Fibroblast of skin of left biceps (primary cell): ENCODE results near the gene MPDZ.
"Not testable (repeated sequence)": the region's sequence is repeated elsewhere in the genome, so short reads cannot be mapped to it uniquely, and the experiment has no call there.

Experiments used
- DNase-seq, 2 experiments: peaks; one replicate each; pipeline ENCODE4 v3.0.0-alpha.2; 2013; ENCODE audit warnings: low read depth in 2 of 2

The MPDZ gene

GRCh38 chr9:13268469-13268868, 11.0 kb downstream of the MPDZ start:
- DNase-seq: no peak

GRCh38 chr9:13267743-13268142, 11.7 kb downstream of the MPDZ start:
- DNase-seq: peak; percentile 55 to 60

- peak in 1 of 2 experiments; percentile 39 for DNase-seq
These were observed 13.3 kb downstream of the MPDZ start for GRCh38 chr9:13266167-13266566.

- no peak for DNase-seq
These were observed 14.7 kb downstream of the MPDZ start for GRCh38 chr9:13264788-13265187.

GRCh38 chr9:13263511-13263910, 16.0 kb downstream of the MPDZ start:
- no peak for DNase-seq

- DNase-seq: no peak
These were observed 26.6 kb downstream of the MPDZ start for GRCh38 chr9:13252852-13253251.

GRCh38 chr9:13244181-13244580, 35.3 kb downstream of the MPDZ start:
- no peak for DNase-seq

- DNase-seq: no peak
These were observed 38.2 kb downstream of the MPDZ start for GRCh38 chr9:13241283-13241682.

- no peak for DNase-seq
These were observed 39.8 kb downstream of the MPDZ start for GRCh38 chr9:13239660-13240059.

- DNase-seq: no peak
These were observed 40.3 kb downstream of the MPDZ start for GRCh38 chr9:13239208-13239607.

- DNase-seq: no peak
These were observed 44.6 kb downstream of the MPDZ start for GRCh38 chr9:13234932-13235331.

GRCh38 chr9:13228431-13228830, 51.1 kb downstream of the MPDZ start:
- DNase-seq: peak; percentile 12 to 13

GRCh38 chr9:13224366-13224765, 55.1 kb downstream of the MPDZ start:
- no peak for DNase-seq

GRCh38 chr9:13222733-13223132, 56.8 kb downstream of the MPDZ start:
- DNase-seq: not testable (repeated sequence)

GRCh38 chr9:13221741-13222140, 57.8 kb downstream of the MPDZ start:
- no peak for DNase-seq

- no peak for DNase-seq
These were observed 58.7 kb downstream of the MPDZ start for GRCh38 chr9:13220837-13221236.

GRCh38 chr9:13215791-13216554, 63.5 kb downstream of the MPDZ start:
- no peak for DNase-seq

- no peak for DNase-seq
These were observed 65.5 kb downstream of the MPDZ start for GRCh38 chr9:13213998-13214397.

- peak in 1 of 2 experiments; percentile 7 for DNase-seq
These were observed 66.2 kb downstream of the MPDZ start for GRCh38 chr9:13213337-13213736.

- no peak for DNase-seq
These were observed 69.2 kb downstream of the MPDZ start for GRCh38 chr9:13210306-13210705.

GRCh38 chr9:13209498-13209897, 70.0 kb downstream of the MPDZ start:
- DNase-seq: no peak

GRCh38 chr9:13205824-13206223, 73.7 kb downstream of the MPDZ start:
- no peak for DNase-seq

- no peak for DNase-seq
These were observed 89.5 kb downstream of the MPDZ start for GRCh38 chr9:13190040-13190439.

- DNase-seq: no peak
These were observed 90.1 kb downstream of the MPDZ start for GRCh38 chr9:13189362-13189761.
